CD4-positive, alpha-beta T cell (primary cell): ENCODE data around the gene CACNG8. TPM values are rescaled to one million over a fixed set of nuclear protein-coding genes. Genes with fewer than 3 reads are reported as not detected.

ENCODE experiments used
- ATAC-seq: fragments of 200-7000 bp; cut with Tn5 transposase; one replicate; pipeline ENCODE4 v1.10.0; 2022; ENCODE audit warnings: mild to moderate bottlenecking; ENCODE audit not compliant: poor library complexity
- CTCF ChIA-PET: fragments of 350-600 bp; sonication (Branson Sonifier 250); formaldehyde crosslinking; loops from one replicate; lab custom pipeline; 2021; ENCODE audit warnings: antibody characterized with exemption, inconsistent platforms; lab: Charles Lee
- POLR2A ChIA-PET: fragments of 350-600 bp; sonication (Branson Sonifier 250); formaldehyde crosslinking; loops from one replicate; lab custom pipeline; 2021; ENCODE audit warnings: antibody characterized with exemption, inconsistent platforms; lab: Charles Lee
- DNase-seq, 14 experiments: peaks; one replicate each; pipeline ENCODE4 v3.0.0-alpha.2; 2013 to 2020; ENCODE audit warnings: mixed read lengths in 2 of 14
- H3K27ac ChIP-seq, 2 donors: one replicate each; pipeline versions ENCODE4 v1.5.1 to v1.7.0; 2013; ENCODE audit warnings: low read length in 2 of 2, low read depth in 1 of 2, mild to moderate bottlenecking in 1 of 2
- H3K27me3 ChIP-seq, 2 experiments: 1 replicate in 1 of 2; 2 replicates in 1 of 2; pipeline versions ENCODE4 v1.6.1 to v1.7.0; 2013; ENCODE audit warnings: low read length in 2 of 2, control low read depth in 1 of 2, mild to moderate bottlenecking in 1 of 2, moderate library complexity in 1 of 2; ENCODE audit not compliant: insufficient read depth in 2 of 2, control insufficient read depth in 1 of 2
- H3K36me3 ChIP-seq: one replicate; pipeline ENCODE4 v1.6.1; 2013; ENCODE audit warnings: low read length, control low read depth; ENCODE audit not compliant: insufficient read depth
- H3K4me1 ChIP-seq: one replicate; pipeline ENCODE4 v1.6.1; 2013; ENCODE audit warnings: low read length, control low read depth; ENCODE audit not compliant: insufficient read depth
- H3K4me3 ChIP-seq: one replicate; pipeline ENCODE4 v1.5.1; 2013; ENCODE audit warnings: mild to moderate bottlenecking, low read length, moderate library complexity
- H3K9me3 ChIP-seq, 2 experiments: 1 replicate in 1 of 2; 2 replicates in 1 of 2; pipeline versions ENCODE4 v1.6.1 to v1.7.0; 2013; ENCODE audit warnings: low read length in 2 of 2, mild to moderate bottlenecking in 2 of 2, control low read depth in 1 of 2, moderate library complexity in 1 of 2; ENCODE audit not compliant: control insufficient read depth in 1 of 2, insufficient read depth in 1 of 2
- H3K27ac Mint-ChIP-seq: one replicate; pipeline ENCODE4 v1.8.0; 2020; ENCODE audit warnings: mixed read lengths
- H3K27me3 Mint-ChIP-seq: one replicate; pipeline ENCODE4 v1.8.0; 2021; ENCODE audit warnings: mixed read lengths
- H3K36me3 Mint-ChIP-seq: one replicate; pipeline ENCODE4 v1.8.0; 2021; ENCODE audit warnings: low read depth, mixed read lengths
- H3K4me1 Mint-ChIP-seq: one replicate; pipeline ENCODE4 v1.8.0; 2021; ENCODE audit warnings: low read depth, mixed read lengths
- H3K4me3 Mint-ChIP-seq: one replicate; pipeline ENCODE4 v1.8.0; 2020; ENCODE audit warnings: mild to moderate bottlenecking, mixed read lengths
- H3K9me3 Mint-ChIP-seq: one replicate; pipeline ENCODE4 v1.8.0; 2020; ENCODE audit warnings: mixed read lengths
- CTCF ChIP-seq: fragments of 200-600 bp; IDR thresholded peaks from one replicate; pipeline ENCODE4 v1.8.0; 2022; ENCODE audit warnings: antibody characterized with exemption, mild to moderate bottlenecking
- intact Hi-C, 2 experiments: fragments of 100-400 bp; cut with DNase I in 1 of 2; cut with micrococcal nuclease in 1 of 2; formaldehyde crosslinking; loops; one replicate each; pipeline versions ENCODE4 v1.15.1 to v1.9.0; 2023 to 2025; cut with DNase I, micrococcal nuclease
- total RNA-seq, 174 experiments: library from RNA in 2 of 174; stranded (reverse) in 2 of 174; gene quantifications; one replicate each; pipeline ENCODE4 v1.2.3 and lab custom pipeline; 2021 to 2026

Gene CACNG8
- total RNA-seq, 2 experiments from 2014 or later = not detected

DNA sequence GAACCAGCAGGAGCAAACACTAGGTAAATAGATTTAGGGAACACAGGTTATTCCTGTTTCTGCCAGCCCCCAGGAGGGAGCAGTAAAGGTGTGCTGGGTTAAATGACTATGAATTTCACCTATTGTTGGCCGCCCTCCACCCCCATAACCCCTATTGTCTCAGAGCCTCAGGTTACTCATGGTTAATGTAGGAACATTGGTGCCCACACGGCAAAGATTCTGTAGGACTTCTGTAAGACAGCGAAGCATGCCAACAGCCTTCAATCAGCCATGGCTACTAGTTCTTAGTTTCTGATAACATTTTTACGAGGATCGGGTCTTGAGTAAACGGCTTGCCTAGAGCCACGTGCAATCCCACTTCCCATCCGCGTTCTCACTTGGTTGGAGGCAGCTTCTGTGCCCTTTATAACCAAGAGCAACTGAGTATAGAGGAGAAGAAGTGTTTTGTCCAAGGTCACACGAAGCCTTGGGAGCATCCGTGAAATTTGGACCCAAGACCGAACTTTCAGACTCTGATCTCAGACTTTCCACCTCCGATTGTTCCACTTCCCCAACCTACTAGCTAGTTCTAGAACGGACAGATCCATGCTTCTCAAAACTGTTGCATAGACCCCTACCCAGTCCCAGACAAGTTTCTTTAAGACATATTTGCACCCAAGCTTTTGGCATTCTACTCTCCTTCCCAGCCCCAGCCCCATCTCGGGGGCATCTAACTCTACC is 5.1 kb upstream of the CACNG8 start:
- H3K4me1 ChIP-seq = no peaks in the 10 kb centered on the region
- peaks cover 74% of the 10 kb centered on the region for H3K27me3 Mint-ChIP-seq
- H3K36me3 ChIP-seq = no peaks in the 10 kb centered on the region
- no peak overlapping the region for H3K4me3 Mint-ChIP-seq
- no peak overlapping the region for H3K4me3 ChIP-seq
- H3K27me3 ChIP-seq = peaks cover 52 to 60% of the 10 kb centered on the region in 2 experiments
- TF ChIP-seq CTCF = no peak
- peaks cover 6% of the 10 kb centered on the region for H3K4me1 Mint-ChIP-seq
- ATAC-seq (no peak), DNase-seq (no peak)
- H3K36me3 Mint-ChIP-seq = no peaks in the 10 kb centered on the region
- H3K9me3 Mint-ChIP-seq = peaks cover 1% of the 10 kb centered on the region
- H3K27ac Mint-ChIP-seq = no peak overlapping the region
- intact Hi-C loops = no loop called here
- H3K27ac ChIP-seq = no peak overlapping the region
- CTCF ChIA-PET = no interaction called here
- POLR2A ChIA-PET = no interaction called here
- H3K9me3 ChIP-seq = peaks cover 0 to 19% of the 10 kb centered on the region in 2 experiments

DNA sequence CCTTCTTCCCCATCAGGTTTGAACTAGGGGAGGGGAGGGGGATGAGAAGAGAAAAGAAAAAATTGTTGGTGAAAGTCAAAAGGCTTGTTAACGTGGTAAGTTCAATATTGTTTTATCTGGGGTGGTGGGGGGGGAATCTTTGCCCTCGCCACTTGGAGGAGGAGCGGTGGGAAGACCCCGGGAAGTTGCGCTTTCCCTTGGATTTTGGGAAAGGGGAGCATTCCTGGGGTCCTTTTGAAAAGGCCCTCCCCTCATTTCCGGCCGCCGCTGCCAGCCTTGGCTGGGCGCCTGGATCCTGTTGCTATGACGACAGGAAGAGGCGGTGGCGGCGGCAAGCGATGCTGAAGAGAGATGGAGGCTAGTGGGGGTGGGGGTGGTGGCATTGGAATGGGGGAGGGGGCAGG is 4.6 kb upstream of the CACNG8 start:
- Mint-ChIP-seq H3K36me3 (no peaks in the 10 kb centered on the region), H3K4me3 (no peak overlapping the region), H3K27me3 (peaks cover 73% of the 10 kb centered on the region), H3K9me3 (peaks cover 1% of the 10 kb centered on the region), H3K27ac (no peak overlapping the region), H3K4me1 (peaks cover 6% of the 10 kb centered on the region)
- Histone ChIP-seq H3K27ac (no peak overlapping the region), H3K27me3 (peaks cover 52 to 61% of the 10 kb centered on the region in 2 experiments), H3K36me3 (no peaks in the 10 kb centered on the region), H3K4me3 (no peak overlapping the region), H3K9me3 (peaks cover 0 to 19% of the 10 kb centered on the region in 2 experiments), H3K4me1 (no peaks in the 10 kb centered on the region)
- no peak for DNase-seq
- ATAC-seq = no peak
- no peak for TF ChIP-seq CTCF
- intact Hi-C loops = no loop called here
- CTCF ChIA-PET = no interaction called here
- POLR2A ChIA-PET = no interaction called here

- Histone ChIP-seq H3K27me3 (peaks cover 61 to 70% of the 10 kb centered on the region in 2 experiments), H3K4me3 (no peak overlapping the region), H3K9me3 (peaks cover 0 to 15% of the 10 kb centered on the region in 2 experiments), H3K27ac (no peak overlapping the region), H3K4me1 (no peaks in the 10 kb centered on the region), H3K36me3 (no peaks in the 10 kb centered on the region)
- DNase-seq (no peak), ATAC-seq (no peak)
- Mint-ChIP-seq H3K4me1 (peaks cover 6% of the 10 kb centered on the region), H3K36me3 (no peaks in the 10 kb centered on the region), H3K9me3 (no peaks in the 10 kb centered on the region), H3K27me3 (peaks cover 72% of the 10 kb centered on the region), H3K27ac (no peak overlapping the region), H3K4me3 (no peak overlapping the region)
- TF ChIP-seq CTCF = no peak
- ChIA-PET CTCF (no interaction called here), POLR2A (no interaction called here)
- intact Hi-C loops = no loop called here
Measured at GRCh38 chr19:53958823-53959757, 3.6 kb upstream of the CACNG8 start.
